K562 (cell line): ENCODE data around the gene CNTF. TPM values are rescaled to one million over a fixed set of nuclear protein-coding genes. Genes with fewer than 3 reads are reported as not detected.
A peak's percentile ranks its signal among the peaks of the same experiment; 100 is the strongest.

Source experiments
- ARID1B ChIP-seq: fragments of 450-650 bp; IDR thresholded peaks from 2 replicates; pipeline ENCODE4 v1.6.1; 2016; ENCODE audit warnings: antibody characterized with exemption, mild to moderate bottlenecking, inconsistent platforms
- CCNT2 ChIP-seq: IDR thresholded peaks from 2 replicates; pipeline ENCODE4 v1.6.1; 2011; ENCODE audit warnings: borderline replicate concordance, low read depth, mild to moderate bottlenecking, moderate library complexity, mixed read lengths, low read length; ENCODE audit not compliant: insufficient read length; ENCODE audit errors: extremely low read depth
- DIDO1 ChIP-seq: fragments of 450-650 bp; IDR thresholded peaks from 2 replicates; pipeline ENCODE4 v1.6.1; 2016; ENCODE audit warnings: low read depth, missing biosample characterization, missing genetic modification characterization
- ERF ChIP-seq: fragments of 450-650 bp; formaldehyde crosslinking; IDR thresholded peaks from 2 replicates; pipeline ENCODE4 v1.4.0; 2020; ENCODE audit warnings: mild to moderate bottlenecking, mixed read lengths
- FOS ChIP-seq: IDR thresholded peaks from 3 replicates; pipeline ENCODE4 v1.6.1; 2011; ENCODE audit not compliant: insufficient read length; ENCODE audit errors: extremely low read depth
- FOXM1 ChIP-seq, 2 experiments: fragments of 450-650 bp in 1 of 2; sonication (generic) in 1 of 2; formaldehyde crosslinking in 1 of 2; IDR thresholded peaks; 2 replicates each; pipeline versions ENCODE4 v1.6.1 to v1.9.0; 2017 to 2022; ENCODE audit warnings: low read depth in 2 of 2, mild to moderate bottlenecking in 2 of 2, missing genetic modification reagents in 1 of 2, moderate library complexity in 1 of 2
- HCFC1 ChIP-seq: IDR thresholded peaks from 2 replicates; pipeline ENCODE4 v1.6.1; 2012; ENCODE audit warnings: low read depth, low read length, improper control_type of control experiment
- HDAC3 ChIP-seq: fragments of 450-650 bp; IDR thresholded peaks from 2 replicates; pipeline ENCODE4 v1.6.1; 2018; ENCODE audit warnings: borderline replicate concordance, mild to moderate bottlenecking, moderate library complexity; ENCODE audit not compliant: partially characterized antibody
- MECOM ChIP-seq: fragments of 250-450 bp; sonication (Bioruptor Pico); IDR thresholded peaks from 2 replicates; pipeline ENCODE4 v1.8.0; 2022; ENCODE audit warnings: inconsistent platforms
- MEIS2 ChIP-seq: fragments of 450-650 bp; IDR thresholded peaks from 2 replicates; pipeline ENCODE4 v1.6.1; 2014; ENCODE audit warnings: mild to moderate bottlenecking; ENCODE audit not compliant: partially characterized antibody
- PYGO2 ChIP-seq: fragments of 450-650 bp; IDR thresholded peaks from 2 replicates; pipeline ENCODE4 v1.6.1; 2016; ENCODE audit warnings: mild to moderate bottlenecking, missing genetic modification characterization, moderate library complexity, missing compliant biosample characterization
- SRSF7 ChIP-seq: fragments of 200-400 bp; formaldehyde crosslinking; optimal IDR thresholded peaks from 2 replicates; pipeline ENCODE3; 2017; ENCODE audit warnings: mild to moderate bottlenecking, low read depth, low read length
- SUPT5H ChIP-seq: fragments of 450-650 bp; IDR thresholded peaks from 2 replicates; pipeline ENCODE4 v1.6.1; 2016
- ZKSCAN1 ChIP-seq: fragments of 150-350 bp; IDR thresholded peaks from 2 replicates; pipeline ENCODE4 v1.6.1; 2016; ENCODE audit warnings: low read depth, low read length
- ZNF695 ChIP-seq: fragments of 450-650 bp; formaldehyde crosslinking; IDR thresholded peaks from 2 replicates; pipeline ENCODE4 v1.4.0; 2020; ENCODE audit warnings: mild to moderate bottlenecking, moderate library complexity
- polyA plus RNA-seq, 8 experiments: library from polyadenylated mRNA; depleted of rRNA in 4 of 8; stranded (reverse) in 5 of 8; unstranded in 3 of 8; fragments of >200 nt; fragmentation: Nextera tagmentation in 2 of 8; fragmentation: Illumina TruSeq in 1 of 8; extraction: Ambion mirVana in 2 of 8; extraction: Trizol in 1 of 8; gene quantifications; 2 replicates each; pipeline versions ENCODE4 v1.2.1 to v1.2.3, GENCODE V29; 2011 to 2014; ENCODE audit warnings: inconsistent platforms in 1 of 8, missing spikeins in 1 of 8
- total RNA-seq, 7 experiments: library from RNA; depleted of rRNA in 6 of 7; stranded (reverse); fragments of >200 nt in 6 of 7; fragmentation: Illumina TruSeq in 2 of 7; extraction: Trizol in 2 of 7; gene quantifications; 2 replicates each; pipeline versions ENCODE4 v1.2.1 to v1.2.3, GENCODE V29; 2011 to 2021; ENCODE audit warnings: low replicate concordance in 1 of 7
- TF ChIP-seq, protein P1 (sequence below), 2 experiments: IDR thresholded peaks; 2 replicates each; pipeline ENCODE4 v1.6.1; 2011; ENCODE audit warnings: borderline replicate concordance in 1 of 2, control low read depth in 1 of 2, low read depth in 1 of 2, low read length in 1 of 2, mild to moderate bottlenecking in 1 of 2, mixed read lengths in 1 of 2, moderate library complexity in 1 of 2; ENCODE audit not compliant: insufficient read depth in 1 of 2, insufficient read length in 1 of 2, poor library complexity in 1 of 2, severe bottlenecking in 1 of 2; ENCODE audit errors: extremely low read depth in 1 of 2
- TF ChIP-seq, protein P2 (sequence below): fragments of 450-650 bp; IDR thresholded peaks from 2 replicates; pipeline ENCODE4 v1.6.1; 2016
- TF ChIP-seq, protein P3 (sequence below): fragments of 250-450 bp; sonication (Bioruptor Pico); IDR thresholded peaks from 2 replicates; pipeline ENCODE4 v1.8.0; 2021; ENCODE audit warnings: moderate library complexity, mild to moderate bottlenecking, inconsistent platforms
- TF ChIP-seq, protein P4 (sequence below): fragments of 250-450 bp; sonication (Bioruptor Pico); IDR thresholded peaks from 2 replicates; pipeline ENCODE4 v1.8.0; 2021; ENCODE audit warnings: mild to moderate bottlenecking, moderate library complexity
- TF ChIP-seq, protein P5 (sequence below): sonication (generic); formaldehyde crosslinking; IDR thresholded peaks from 2 replicates; pipeline ENCODE4 v1.5.0; 2020; ENCODE audit warnings: missing genetic modification reagents
- TF ChIP-seq, protein P6 (sequence below): sonication (generic); formaldehyde crosslinking; IDR thresholded peaks from 2 replicates; pipeline ENCODE4 v1.8.0; 2022; ENCODE audit warnings: mild to moderate bottlenecking, missing genetic modification reagents

CNTF gene
- total and polyA plus RNA-seq, 9 of the 15 experiments (the other 6 are each of a cell fraction or from before 2014, with no cell fraction given), result 0.17 to 5.0 (median 2.3) TPM

DNA sequence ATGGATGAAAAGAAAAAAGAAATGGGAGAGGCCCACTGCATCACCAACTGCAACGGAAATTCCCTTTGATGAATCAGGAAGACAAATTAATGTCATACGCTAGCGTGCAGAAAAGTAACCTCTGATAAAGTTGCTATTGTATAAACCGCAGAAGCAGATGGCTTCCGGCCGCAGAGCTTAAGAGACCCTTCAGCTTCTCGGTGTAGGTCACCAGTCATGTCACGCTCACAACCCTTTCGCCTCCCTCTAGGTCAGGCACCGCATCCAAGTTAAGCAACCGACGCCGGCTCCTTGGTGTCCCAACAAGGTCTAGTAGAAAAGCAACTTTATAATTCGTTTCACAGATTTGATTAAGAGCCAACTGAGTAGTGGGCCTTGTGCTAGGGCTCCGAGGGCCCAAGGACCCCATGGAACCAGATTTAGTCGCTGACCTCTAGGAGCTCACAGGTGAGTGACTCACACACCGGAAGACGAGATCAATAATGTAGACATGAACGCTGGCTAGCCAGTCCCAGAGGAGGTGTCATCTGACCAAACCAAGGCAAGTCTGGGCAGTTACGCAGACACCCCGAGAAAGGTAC lies 44.8 kb upstream of the CNTF start (continued):
- TF ChIP-seq, protein P1, sequence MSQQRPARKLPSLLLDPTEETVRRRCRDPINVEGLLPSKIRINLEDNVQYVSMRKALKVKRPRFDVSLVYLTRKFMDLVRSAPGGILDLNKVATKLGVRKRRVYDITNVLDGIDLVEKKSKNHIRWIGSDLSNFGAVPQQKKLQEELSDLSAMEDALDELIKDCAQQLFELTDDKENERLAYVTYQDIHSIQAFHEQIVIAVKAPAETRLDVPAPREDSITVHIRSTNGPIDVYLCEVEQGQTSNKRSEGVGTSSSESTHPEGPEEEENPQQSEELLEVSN (IDR thresholded peaks at IDR 0.05; ENCODE audit: borderline replicate concordance in 1 of 2, extremely low read depth in 1 of 2, insufficient read depth in 1 of 2, insufficient read length in 1 of 2, low read depth in 1 of 2, low read length in 1 of 2, poor library complexity in 1 of 2, severe bottlenecking in 1 of 2), result no peak
- TF ChIP-seq, protein P2, sequence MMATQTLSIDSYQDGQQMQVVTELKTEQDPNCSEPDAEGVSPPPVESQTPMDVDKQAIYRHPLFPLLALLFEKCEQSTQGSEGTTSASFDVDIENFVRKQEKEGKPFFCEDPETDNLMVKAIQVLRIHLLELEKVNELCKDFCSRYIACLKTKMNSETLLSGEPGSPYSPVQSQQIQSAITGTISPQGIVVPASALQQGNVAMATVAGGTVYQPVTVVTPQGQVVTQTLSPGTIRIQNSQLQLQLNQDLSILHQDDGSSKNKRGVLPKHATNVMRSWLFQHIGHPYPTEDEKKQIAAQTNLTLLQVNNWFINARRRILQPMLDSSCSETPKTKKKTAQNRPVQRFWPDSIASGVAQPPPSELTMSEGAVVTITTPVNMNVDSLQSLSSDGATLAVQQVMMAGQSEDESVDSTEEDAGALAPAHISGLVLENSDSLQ, result peak; percentile 62
- TF ChIP-seq ZKSCAN1 (no peak), HCFC1 (no peak), ERF (CRISPR knock-in tag) (no peak), ARID1B (peak; percentile 72), PYGO2 (no peak), HDAC3 (peak; percentile 58), FOS (no peak), MECOM (no peak), ZNF695 (CRISPR knock-in tag) (no peak), FOXM1 (IDR thresholded peaks at IDR 0.05; ENCODE audit: low read depth) (no peak), FOXM1 (CRISPR knock-in tag; IDR thresholded peaks at IDR 0.05; ENCODE audit: low read depth) (no peak), SUPT5H (peak; percentile 54), CCNT2 (no peak), SRSF7 (no peak), MEIS2 (peak; percentile 0), DIDO1 (tag) (no peak)
- TF ChIP-seq, protein P3, sequence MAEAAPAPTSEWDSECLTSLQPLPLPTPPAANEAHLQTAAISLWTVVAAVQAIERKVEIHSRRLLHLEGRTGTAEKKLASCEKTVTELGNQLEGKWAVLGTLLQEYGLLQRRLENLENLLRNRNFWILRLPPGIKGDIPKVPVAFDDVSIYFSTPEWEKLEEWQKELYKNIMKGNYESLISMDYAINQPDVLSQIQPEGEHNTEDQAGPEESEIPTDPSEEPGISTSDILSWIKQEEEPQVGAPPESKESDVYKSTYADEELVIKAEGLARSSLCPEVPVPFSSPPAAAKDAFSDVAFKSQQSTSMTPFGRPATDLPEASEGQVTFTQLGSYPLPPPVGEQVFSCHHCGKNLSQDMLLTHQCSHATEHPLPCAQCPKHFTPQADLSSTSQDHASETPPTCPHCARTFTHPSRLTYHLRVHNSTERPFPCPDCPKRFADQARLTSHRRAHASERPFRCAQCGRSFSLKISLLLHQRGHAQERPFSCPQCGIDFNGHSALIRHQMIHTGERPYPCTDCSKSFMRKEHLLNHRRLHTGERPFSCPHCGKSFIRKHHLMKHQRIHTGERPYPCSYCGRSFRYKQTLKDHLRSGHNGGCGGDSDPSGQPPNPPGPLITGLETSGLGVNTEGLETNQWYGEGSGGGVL (CRISPR knock-in tag), result no peak
- TF ChIP-seq, protein P4, sequence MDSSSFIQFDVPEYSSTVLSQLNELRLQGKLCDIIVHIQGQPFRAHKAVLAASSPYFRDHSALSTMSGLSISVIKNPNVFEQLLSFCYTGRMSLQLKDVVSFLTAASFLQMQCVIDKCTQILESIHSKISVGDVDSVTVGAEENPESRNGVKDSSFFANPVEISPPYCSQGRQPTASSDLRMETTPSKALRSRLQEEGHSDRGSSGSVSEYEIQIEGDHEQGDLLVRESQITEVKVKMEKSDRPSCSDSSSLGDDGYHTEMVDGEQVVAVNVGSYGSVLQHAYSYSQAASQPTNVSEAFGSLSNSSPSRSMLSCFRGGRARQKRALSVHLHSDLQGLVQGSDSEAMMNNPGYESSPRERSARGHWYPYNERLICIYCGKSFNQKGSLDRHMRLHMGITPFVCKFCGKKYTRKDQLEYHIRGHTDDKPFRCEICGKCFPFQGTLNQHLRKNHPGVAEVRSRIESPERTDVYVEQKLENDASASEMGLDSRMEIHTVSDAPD (CRISPR knock-in tag), result no peak
- TF ChIP-seq, protein P5, sequence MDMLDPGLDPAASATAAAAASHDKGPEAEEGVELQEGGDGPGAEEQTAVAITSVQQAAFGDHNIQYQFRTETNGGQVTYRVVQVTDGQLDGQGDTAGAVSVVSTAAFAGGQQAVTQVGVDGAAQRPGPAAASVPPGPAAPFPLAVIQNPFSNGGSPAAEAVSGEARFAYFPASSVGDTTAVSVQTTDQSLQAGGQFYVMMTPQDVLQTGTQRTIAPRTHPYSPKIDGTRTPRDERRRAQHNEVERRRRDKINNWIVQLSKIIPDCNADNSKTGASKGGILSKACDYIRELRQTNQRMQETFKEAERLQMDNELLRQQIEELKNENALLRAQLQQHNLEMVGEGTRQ (CRISPR knock-in tag), result 0 out of 2 replicates have a peak, but pooled peaks have one; percentile 7
- TF ChIP-seq, protein P6, sequence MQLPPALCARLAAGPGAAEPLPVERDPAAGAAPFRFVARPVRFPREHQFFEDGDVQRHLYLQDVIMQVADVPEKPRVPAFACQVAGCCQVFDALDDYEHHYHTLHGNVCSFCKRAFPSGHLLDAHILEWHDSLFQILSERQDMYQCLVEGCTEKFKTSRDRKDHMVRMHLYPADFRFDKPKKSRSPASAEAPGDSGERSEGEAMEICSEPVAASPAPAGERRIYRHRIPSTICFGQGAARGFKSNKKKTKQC (CRISPR knock-in tag), result 0 out of 2 replicates have a peak, but pooled peaks have one; percentile 27
